HG03460 (cell line): ENCODE measurements around the gene PITPNB.

Experiments used
- ATAC-seq: cut with Tn5 transposase; IDR thresholded peaks from one replicate; pipeline ENCODE4 v1.9.1; 2021; ENCODE audit not compliant: unreplicated experiment

Gene PITPNB

GRCh38 chr22:27834364-27835185, 84.5 kb downstream of the PITPNB start:
- no peak for ATAC-seq

GRCh38 chr22:27833803-27834202, 85.3 kb downstream of the PITPNB start:
- no peak for ATAC-seq

- no peak for ATAC-seq
Observed at GRCh38 chr22:27832606-27833005, 86.5 kb downstream of the PITPNB start.

- no peak for ATAC-seq
Observed at GRCh38 chr22:27829620-27830019, 89.4 kb downstream of the PITPNB start.

- ATAC-seq: no peak
Observed at GRCh38 chr22:27827604-27828587, 91.2 kb downstream of the PITPNB start.

GRCh38 chr22:27825174-27825573, 93.9 kb downstream of the PITPNB start:
- no peak for ATAC-seq

- ATAC-seq: no peak
Observed at GRCh38 chr22:27823221-27823620, 95.8 kb downstream of the PITPNB start.

GRCh38 chr22:27820896-27821866, 97.9 kb downstream of the PITPNB start:
- ATAC-seq: no peak

- no peak for ATAC-seq
Observed at GRCh38 chr22:27816552-27816951, 102.5 kb downstream of the PITPNB start.

GRCh38 chr22:27815826-27816530, 103.1 kb downstream of the PITPNB start:
- no peak for ATAC-seq

GRCh38 chr22:27814993-27815392, 104.1 kb downstream of the PITPNB start:
- ATAC-seq: no peak

GRCh38 chr22:27811778-27812177, 107.3 kb downstream of the PITPNB start:
- no peak for ATAC-seq

- no peak for ATAC-seq
Observed at GRCh38 chr22:27810609-27811151, 108.4 kb downstream of the PITPNB start.

GRCh38 chr22:27809700-27810608, 109.1 kb downstream of the PITPNB start:
- ATAC-seq: no peak

GRCh38 chr22:27809226-27809603, 109.8 kb downstream of the PITPNB start:
- ATAC-seq: no peak

- ATAC-seq: no peak
Observed at GRCh38 chr22:27808451-27809225, 110.4 kb downstream of the PITPNB start.

GRCh38 chr22:27805841-27806240, 113.2 kb downstream of the PITPNB start:
- no peak for ATAC-seq
